C4-2B (cell line): ENCODE data around the gene GPR146.

Experiments
- H3K27ac ChIP-seq: fragments of 450-650 bp; 2 replicates; pipeline ENCODE4 v1.5.1; 2017
- ZFX ChIP-seq: fragments of 450-650 bp; IDR thresholded peaks from 2 replicates; pipeline ENCODE4 v1.6.1; 2017
- TF ChIP-seq, protein P1 (sequence below): fragments of 450-650 bp; conservative IDR thresholded peaks from 2 replicates; pipeline ENCODE4 v1.5.1; 2017; ENCODE audit warnings: mild to moderate bottlenecking

GPR146 gene

DNA sequence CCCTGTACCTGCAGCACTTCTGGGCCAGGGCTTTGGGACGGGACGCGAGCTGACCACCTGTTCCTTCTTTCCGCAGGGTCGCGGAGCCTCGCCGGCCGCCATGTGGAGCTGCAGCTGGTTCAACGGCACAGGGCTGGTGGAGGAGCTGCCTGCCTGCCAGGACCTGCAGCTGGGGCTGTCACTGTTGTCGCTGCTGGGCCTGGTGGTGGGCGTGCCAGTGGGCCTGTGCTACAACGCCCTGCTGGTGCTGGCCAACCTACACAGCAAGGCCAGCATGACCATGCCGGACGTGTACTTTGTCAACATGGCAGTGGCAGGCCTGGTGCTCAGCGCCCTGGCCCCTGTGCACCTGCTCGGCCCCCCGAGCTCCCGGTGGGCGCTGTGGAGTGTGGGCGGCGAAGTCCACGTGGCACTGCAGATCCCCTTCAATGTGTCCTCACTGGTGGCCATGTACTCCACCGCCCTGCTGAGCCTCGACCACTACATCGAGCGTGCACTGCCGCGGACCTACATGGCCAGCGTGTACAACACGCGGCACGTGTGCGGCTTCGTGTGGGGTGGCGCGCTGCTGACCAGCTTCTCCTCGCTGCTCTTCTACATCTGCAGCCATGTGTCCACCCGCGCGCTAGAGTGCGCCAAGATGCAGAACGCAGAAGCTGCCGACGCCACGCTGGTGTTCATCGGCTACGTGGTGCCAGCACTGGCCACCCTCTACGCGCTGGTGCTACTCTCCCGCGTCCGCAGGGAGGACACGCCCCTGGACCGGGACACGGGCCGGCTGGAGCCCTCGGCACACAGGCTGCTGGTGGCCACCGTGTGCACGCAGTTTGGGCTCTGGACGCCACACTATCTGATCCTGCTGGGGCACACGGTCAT lies 13.3 kb downstream of the GPR146 start:
- no peak for TF ChIP-seq ZFX
- TF ChIP-seq, protein P1, sequence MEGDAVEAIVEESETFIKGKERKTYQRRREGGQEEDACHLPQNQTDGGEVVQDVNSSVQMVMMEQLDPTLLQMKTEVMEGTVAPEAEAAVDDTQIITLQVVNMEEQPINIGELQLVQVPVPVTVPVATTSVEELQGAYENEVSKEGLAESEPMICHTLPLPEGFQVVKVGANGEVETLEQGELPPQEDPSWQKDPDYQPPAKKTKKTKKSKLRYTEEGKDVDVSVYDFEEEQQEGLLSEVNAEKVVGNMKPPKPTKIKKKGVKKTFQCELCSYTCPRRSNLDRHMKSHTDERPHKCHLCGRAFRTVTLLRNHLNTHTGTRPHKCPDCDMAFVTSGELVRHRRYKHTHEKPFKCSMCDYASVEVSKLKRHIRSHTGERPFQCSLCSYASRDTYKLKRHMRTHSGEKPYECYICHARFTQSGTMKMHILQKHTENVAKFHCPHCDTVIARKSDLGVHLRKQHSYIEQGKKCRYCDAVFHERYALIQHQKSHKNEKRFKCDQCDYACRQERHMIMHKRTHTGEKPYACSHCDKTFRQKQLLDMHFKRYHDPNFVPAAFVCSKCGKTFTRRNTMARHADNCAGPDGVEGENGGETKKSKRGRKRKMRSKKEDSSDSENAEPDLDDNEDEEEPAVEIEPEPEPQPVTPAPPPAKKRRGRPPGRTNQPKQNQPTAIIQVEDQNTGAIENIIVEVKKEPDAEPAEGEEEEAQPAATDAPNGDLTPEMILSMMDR = no peak
- H3K27ac ChIP-seq = no peak overlapping the region

DNA sequence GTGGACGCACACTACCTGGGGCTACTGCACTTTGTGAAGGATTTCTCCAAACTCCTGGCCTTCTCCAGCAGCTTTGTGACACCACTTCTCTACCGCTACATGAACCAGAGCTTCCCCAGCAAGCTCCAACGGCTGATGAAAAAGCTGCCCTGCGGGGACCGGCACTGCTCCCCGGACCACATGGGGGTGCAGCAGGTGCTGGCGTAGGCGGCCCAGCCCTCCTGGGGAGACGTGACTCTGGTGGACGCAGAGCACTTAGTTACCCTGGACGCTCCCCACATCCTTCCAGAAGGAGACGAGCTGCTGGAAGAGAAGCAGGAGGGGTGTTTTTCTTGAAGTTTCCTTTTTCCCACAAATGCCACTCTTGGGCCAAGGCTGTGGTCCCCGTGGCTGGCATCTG lies 14.0 kb downstream of the GPR146 start:
- no peak for TF ChIP-seq ZFX
- TF ChIP-seq, protein P1 = no peak
- no peak overlapping the region for H3K27ac ChIP-seq

DNA sequence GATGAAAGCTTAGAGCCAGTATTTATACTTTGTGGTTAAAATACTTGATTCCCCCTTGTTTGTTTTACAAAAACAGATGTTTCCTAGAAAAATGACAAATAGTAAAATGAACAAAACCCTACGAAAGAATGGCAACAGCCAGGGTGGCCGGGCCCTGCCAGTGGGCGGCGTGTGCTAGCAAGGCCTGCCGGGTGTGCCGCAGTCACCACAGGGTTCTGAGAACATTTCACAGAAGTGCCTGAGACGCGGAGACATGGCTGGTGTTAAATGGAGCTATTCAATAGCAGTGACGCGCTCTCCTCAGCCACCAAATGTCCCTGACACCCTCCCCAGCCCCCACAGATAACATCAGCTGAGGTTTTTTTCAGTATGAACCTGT lies 14.5 kb downstream of the GPR146 start:
- TF ChIP-seq ZFX = no peak
- TF ChIP-seq, protein P1 = no peak
- H3K27ac ChIP-seq = no peak overlapping the region

DNA sequence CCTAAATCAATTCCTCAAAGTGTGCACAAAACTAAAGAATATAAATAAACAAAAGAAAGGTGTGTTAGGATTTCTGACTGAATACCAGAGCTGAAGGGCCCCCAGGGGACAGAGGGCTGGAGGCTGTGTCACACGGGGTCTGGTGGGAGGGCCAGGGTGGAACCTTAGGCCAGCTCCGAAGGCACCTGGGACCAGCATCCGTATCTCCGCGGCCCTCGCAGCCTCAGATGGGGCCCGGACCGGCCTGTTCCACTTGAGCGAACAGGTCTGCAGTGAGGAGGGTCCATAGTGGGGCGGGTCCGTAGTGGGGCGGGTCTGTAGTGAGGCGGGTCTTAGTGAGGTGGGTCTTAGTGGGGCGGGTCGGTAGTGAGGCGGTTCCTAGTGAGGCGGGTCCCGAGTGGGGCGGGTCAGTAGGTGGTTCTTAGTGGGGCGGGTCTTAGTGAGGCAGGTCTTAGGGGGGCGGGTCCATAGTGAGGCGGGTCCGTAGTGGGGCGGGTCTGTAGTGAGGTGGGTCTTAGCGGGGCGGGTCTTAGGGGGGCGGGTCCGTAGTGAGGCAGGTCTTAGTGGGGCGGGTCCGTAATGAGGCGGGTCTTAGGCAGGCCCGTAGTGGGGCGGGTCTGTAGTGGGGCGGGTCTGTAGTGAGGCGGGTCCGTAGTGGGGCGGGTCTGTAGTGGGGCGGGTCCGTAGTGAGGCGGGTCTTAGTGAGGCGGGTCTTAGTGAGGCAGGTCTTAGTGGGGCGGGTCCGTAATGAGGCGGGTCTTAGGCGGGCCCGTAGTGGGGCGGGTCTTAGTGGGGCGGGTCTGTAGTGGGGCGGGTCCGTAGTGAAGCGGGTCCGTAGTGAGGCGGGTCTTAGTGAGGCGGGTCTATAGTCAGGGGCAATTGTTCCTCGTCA lies 15.1 kb downstream of the GPR146 start:
- H3K27ac ChIP-seq = no peak overlapping the region
- TF ChIP-seq ZFX = no peak
- TF ChIP-seq, protein P1 = no peak

DNA sequence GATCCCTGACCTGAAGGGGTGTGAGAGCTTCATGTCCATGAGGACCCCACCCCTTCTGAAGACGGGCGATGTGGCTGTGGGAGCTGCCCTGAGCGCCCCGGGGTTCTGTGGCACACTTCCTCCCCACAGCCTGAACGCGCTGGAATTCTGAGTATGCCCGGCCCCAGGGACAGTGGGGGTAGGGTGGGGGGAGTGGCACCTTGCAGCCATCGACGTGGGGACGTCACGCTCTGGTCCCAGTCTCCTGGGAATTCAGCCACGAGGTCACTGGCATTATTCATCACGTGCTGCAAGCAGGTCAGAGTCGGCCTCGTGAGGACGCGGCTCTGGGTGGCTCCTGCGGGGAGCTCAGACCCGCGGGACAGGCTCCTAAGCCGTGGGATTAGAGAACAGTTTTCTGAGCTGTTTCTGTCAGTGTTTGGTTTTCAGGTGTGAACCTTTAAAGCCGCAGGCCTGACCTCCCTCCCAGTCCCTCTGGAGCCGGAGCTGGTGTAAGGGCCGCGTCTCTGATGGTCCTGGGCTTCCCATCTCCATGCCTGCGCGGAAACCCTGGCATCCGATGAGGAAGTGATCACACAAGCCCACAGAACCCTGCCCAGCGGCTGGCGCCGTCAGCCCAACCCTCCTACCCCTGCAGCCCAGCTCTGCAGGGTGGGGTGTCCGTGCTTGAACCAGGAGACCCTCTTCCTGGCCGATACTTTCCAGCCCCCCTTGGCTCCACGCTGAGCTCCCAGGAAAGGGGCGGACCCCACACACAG lies 16.1 kb downstream of the GPR146 start:
- H3K27ac ChIP-seq = no peak overlapping the region
- TF ChIP-seq ZFX = no peak
- TF ChIP-seq, protein P1 = no peak

DNA sequence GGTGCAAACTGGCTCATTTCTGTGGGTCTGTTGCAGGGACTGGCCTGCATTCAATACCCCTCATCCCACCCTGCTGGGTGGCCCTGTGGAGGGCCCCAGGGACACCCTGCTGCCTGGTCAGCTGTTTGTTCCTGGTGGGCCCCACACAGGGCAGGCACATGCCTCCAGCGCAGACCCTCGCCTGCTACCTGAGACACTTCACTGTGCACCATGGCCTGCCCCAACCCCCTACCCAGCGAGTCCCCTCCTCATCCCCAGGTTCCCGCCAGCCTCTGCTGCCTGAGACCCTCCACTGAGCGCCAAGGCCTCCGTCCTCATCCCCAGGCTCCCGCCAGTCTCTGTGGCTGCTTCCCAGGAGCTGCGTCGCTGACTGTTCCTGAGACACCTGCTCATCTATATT lies 16.8 kb downstream of the GPR146 start:
- H3K27ac ChIP-seq = no peak overlapping the region

More for the DNA sequence above, 16.8 kb downstream of the GPR146 start:
- no peak for TF ChIP-seq ZFX
- TF ChIP-seq, protein P1 = no peak
